Psoas muscle (tissue), 8 donors: ENCODE measurements around the gene EVC2. TPM values are rescaled to one million over a fixed set of nuclear protein-coding genes. Genes with fewer than 3 reads are reported as not detected.

Source experiments
- ATAC-seq, 4 donors: fragments of 200-7000 bp; cut with Tn5 transposase; one replicate each; pipeline ENCODE4 v1.9.1; 2020; ENCODE audit warnings: moderate library complexity in 3 of 4, mild to moderate bottlenecking in 2 of 4
- DNase-seq, 2 donors: peaks; one replicate each; pipeline ENCODE4 v3.0.0-alpha.2; 2020
- H3K27ac ChIP-seq: fragments of 200-600 bp; one replicate; pipeline ENCODE4 v1.8.0; 2022
- H3K27me3 ChIP-seq, 3 donors: fragments of 200-600 bp in 1 of 3; one replicate each; pipeline versions ENCODE4 v1.6.1 to v1.8.0; 2013 to 2022; ENCODE audit warnings: low read length in 2 of 3, mild to moderate bottlenecking in 2 of 3, moderate library complexity in 1 of 3; ENCODE audit not compliant: insufficient read depth in 3 of 3
- H3K36me3 ChIP-seq, 2 donors: fragments of 200-600 bp in 1 of 2; one replicate each; pipeline versions ENCODE4 v1.6.1 to v1.8.0; 2013 to 2022; ENCODE audit warnings: low read depth in 1 of 2, mild to moderate bottlenecking in 1 of 2, moderate library complexity in 1 of 2; ENCODE audit not compliant: insufficient read depth in 1 of 2
- H3K4me1 ChIP-seq: fragments of 200-600 bp; one replicate; pipeline ENCODE4 v1.8.0; 2022
- H3K4me3 ChIP-seq: fragments of 200-600 bp; one replicate; pipeline ENCODE4 v1.8.0; 2022; ENCODE audit warnings: mild to moderate bottlenecking
- H3K9me3 ChIP-seq: fragments of 200-600 bp; one replicate; pipeline ENCODE4 v1.8.0; 2022
- CTCF ChIP-seq: fragments of 200-600 bp; IDR thresholded peaks from one replicate; pipeline ENCODE4 v1.8.0; 2022; ENCODE audit warnings: antibody characterized with exemption
- WGBS, 3 donors: extraction: QIAGEN DNeasy Blood & Tissue Kit; methylation state at CpG; one replicate each; pipeline versions ENCODE4 v1.1.6 to v1.1.7; 2013; 5-methylcytosine and 5-hydroxymethylcytosine counted together
- intact Hi-C, 2 donors: fragments of 100-400 bp; cut with DNase I; formaldehyde crosslinking; loops; one replicate each; pipeline versions ENCODE4 v1.11.0 to v1.14.2; 2022
- polyA plus RNA-seq, 3 donors: library from polyadenylated mRNA; stranded (reverse); fragments of 200-250 nt; gene quantifications; one replicate each; pipeline ENCODE4 v1.2.3, GENCODE V29; 2013
- total RNA-seq, 4 donors: library from RNA; stranded (reverse); fragmentation: NEBNext Ultra II Directional in 2 of 4; extraction: Animal tissue kit (Norgen Biotek cat#: 25700) in 2 of 4; gene quantifications; one replicate each; pipeline versions ENCODE4 v1.2.1 to v1.2.4, GENCODE V29; 2021 to 2023
- donor health status: healthy with polysubstance abuse.
- donor health status: DM: no; HTN: no; CAD: no; lungs with moderate emphysema.
- donor health status: Bipolar disorder and iron deficiency.
- donor health status: healthy.
- donor health status: DM: yes; HTN: yes; CAD: no.
- donor health status: DM: no; HTN: no; CAD: no.
- donor health status: DM: no; HTN: no; CAD: no.
- donor health status: DM: yes; HTN: yes; CAD: no.

EVC2 gene
- total and polyA plus RNA-seq, 7 donors = 0.24 to 1.0 (median 0.44) TPM

DNA sequence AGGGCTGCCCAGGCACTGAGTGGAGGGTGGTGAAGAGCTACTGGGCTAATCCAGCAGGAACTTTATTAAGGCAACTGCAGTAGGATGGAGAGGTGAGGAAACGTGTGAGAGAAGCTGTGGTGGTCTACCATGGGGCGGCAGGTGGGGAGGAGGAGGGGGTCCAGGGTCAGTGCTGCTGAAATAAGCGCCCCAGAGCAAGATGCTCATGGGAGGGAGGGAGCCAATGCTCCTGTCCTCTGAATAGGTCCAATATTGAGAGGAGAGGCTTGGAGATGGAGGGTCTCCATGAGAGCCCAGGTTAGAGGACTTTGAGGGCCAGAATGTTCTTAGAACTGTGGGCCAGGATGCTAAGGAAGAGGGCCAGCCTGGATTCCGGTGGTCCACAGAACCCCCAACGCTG, 37.9 kb upstream of the EVC2 start:
- no peak overlapping the region for H3K4me3 ChIP-seq
- H3K27ac ChIP-seq = no peak overlapping the region
- DNase-seq (no peak), ATAC-seq (no peak)
- no peaks in the 10 kb centered on the region for H3K4me1 ChIP-seq
- 92 to 99% (median 95%) methylated on average over 5 of the region's 5 CpGs for WGBS, 3 donors
- no peaks in the 10 kb centered on the region for H3K9me3 ChIP-seq
- H3K36me3 ChIP-seq = peaks cover 0 to 13% of the 10 kb centered on the region in 2 donors
- intact Hi-C loops = no loop called here
- no peak for TF ChIP-seq CTCF
- H3K27me3 ChIP-seq = no peaks in the 10 kb centered on the region

DNA sequence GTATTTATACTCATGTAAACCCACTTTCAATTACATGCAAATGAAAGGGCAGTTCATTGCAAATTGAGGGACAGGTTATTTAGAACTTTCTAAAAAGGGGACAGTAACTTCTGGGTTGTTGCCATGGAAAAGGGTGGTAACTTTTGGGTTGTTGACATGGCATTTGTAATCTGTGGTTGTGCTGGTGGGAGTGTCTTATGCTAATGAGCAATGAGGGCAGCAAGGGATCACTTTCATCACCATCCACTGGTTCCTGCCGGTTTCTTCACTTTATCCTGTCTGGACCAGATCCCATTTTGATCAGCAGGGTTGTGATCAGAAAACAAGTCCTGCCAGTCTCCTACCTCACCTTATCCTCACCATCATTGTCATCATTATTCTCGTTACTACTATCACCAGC, 34.6 kb upstream of the EVC2 start:
- DNase-seq (no peak), ATAC-seq (no peak)
- no peak for TF ChIP-seq CTCF
- intact Hi-C loops = no loop called here
- Histone ChIP-seq H3K4me3 (no peak overlapping the region), H3K27me3 (no peaks in the 10 kb centered on the region), H3K36me3 (peaks cover 0 to 13% of the 10 kb centered on the region in 2 donors), H3K4me1 (no peaks in the 10 kb centered on the region), H3K27ac (no peak overlapping the region), H3K9me3 (no peaks in the 10 kb centered on the region)
- 86 to 95% (median 87%) methylated on average over 2 of the region's 2 CpGs for WGBS, 3 donors

DNA sequence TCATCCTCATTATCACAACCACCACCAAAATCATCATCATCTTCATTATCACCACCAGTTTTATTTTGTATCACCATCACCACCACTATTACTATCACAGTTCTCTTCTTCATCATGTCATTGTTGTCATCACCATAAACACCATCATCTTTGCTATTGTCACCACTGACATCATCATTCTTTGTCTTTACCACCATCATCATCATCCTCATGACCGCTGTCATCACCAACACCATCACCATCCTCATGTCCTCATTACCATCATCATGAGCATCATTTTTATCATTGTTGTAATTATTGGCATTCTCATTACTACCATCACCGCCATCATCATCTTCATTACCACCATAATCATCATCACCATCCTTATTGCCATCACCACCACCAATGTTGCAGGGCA, 34.0 kb upstream of the EVC2 start:
- 97 to 99% (median 98%) methylated on average over 2 of the region's 2 CpGs for WGBS, 3 donors
- Histone ChIP-seq H3K36me3 (peaks cover 0 to 13% of the 10 kb centered on the region in 2 donors), H3K4me3 (no peak overlapping the region), H3K27ac (no peak overlapping the region), H3K4me1 (no peaks in the 10 kb centered on the region), H3K9me3 (no peaks in the 10 kb centered on the region), H3K27me3 (no peaks in the 10 kb centered on the region)
- ATAC-seq = no peak
- intact Hi-C loops = no loop called here
- no peak for DNase-seq
- TF ChIP-seq CTCF = no peak

GRCh38 chr4:5738061-5738460, 29.7 kb upstream of the EVC2 start:
- no peak for TF ChIP-seq CTCF
- H3K9me3 ChIP-seq = no peaks in the 10 kb centered on the region
- DNase-seq = no peak
- no peak for ATAC-seq
- H3K27me3 ChIP-seq = no peaks in the 10 kb centered on the region
- no peak overlapping the region for H3K4me3 ChIP-seq
- H3K27ac ChIP-seq = no peak overlapping the region
- WGBS, 3 donors = 93 to 100% (median 93%) methylated on average over 2 of the region's 2 CpGs
- no peaks in the 10 kb centered on the region for H3K4me1 ChIP-seq
- intact Hi-C loops = no loop called here
- H3K36me3 ChIP-seq = peaks cover 0 to 4% of the 10 kb centered on the region in 2 donors

DNA sequence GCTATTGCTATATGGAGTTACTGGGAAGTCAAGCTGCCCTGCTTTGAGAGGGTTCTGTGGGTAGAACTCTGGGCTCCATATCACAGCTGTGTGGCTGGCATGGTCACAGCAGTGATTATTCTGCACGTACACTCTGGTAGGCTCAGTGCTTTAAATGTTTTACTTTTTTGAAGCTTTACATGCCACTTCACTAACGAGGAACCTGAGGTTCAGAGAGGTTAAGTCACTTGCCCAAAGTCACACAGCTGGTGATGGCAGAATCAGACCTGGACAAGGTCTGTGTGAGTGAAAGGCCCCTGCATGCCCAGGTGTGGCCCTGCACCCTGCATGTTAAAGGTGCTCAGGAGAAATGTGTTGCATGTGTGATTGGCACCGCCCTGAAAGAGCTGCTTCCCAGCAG, 27.1 kb upstream of the EVC2 start:
- no peaks in the 10 kb centered on the region for H3K27me3 ChIP-seq
- intact Hi-C loops = no loop called here
- TF ChIP-seq CTCF = no peak
- WGBS, 3 donors = 58 to 68% (median 65%) methylated on average over 3 of the region's 3 CpGs
- no peaks in the 10 kb centered on the region for H3K4me1 ChIP-seq
- no peaks in the 10 kb centered on the region for H3K36me3 ChIP-seq
- DNase-seq = no peak
- no peak overlapping the region for H3K4me3 ChIP-seq
- no peaks in the 10 kb centered on the region for H3K9me3 ChIP-seq
- ATAC-seq = no peak
- no peak overlapping the region for H3K27ac ChIP-seq
